GM12878 (cell line): ENCODE data around the gene KBTBD7. TPM values are rescaled to one million over a fixed set of nuclear protein-coding genes. Genes with fewer than 3 reads are reported as not detected.

Experiments
- ATAC-seq: fragments of 200-7000 bp; cut with Tn5 transposase; 3 replicates; pipeline ENCODE4 v1.9.1; 2020; ENCODE audit warnings: mild to moderate bottlenecking, moderate library complexity
- Bru-seq: library from RNA; stranded (reverse); fragments of 400-500 nt; gene quantifications from one replicate; lab custom pipeline; 2021; lab: Mats Ljungman, UMichigan
- BruChase-seq, 2 experiments: library from RNA; stranded (reverse); fragments of 400-500 nt; gene quantifications; one replicate each; lab custom pipeline; 2021; lab: Mats Ljungman, UMichigan
- BruUV-seq: library from RNA; stranded (reverse); fragments of 400-500 nt; replicated peaks from 2 replicates; lab custom pipeline; 2021; lab: Mats Ljungman, UMichigan
- CTCF ChIA-PET: fragments of 300-600 bp; sonication (Branson Sonifier 250); formaldehyde crosslinking; extraction: SDS; loops from one replicate; lab custom pipeline; 2021; ENCODE audit warnings: inconsistent platforms; lab: Yijun Ruan, JAX
- POLR2A ChIA-PET: fragments of 350-600 bp; formaldehyde crosslinking; extraction: SDS; loops from one replicate; lab custom pipeline; 2021; ENCODE audit warnings: inconsistent platforms; lab: Charles Lee
- RAD21 ChIA-PET: fragments of 300-600 bp; sonication (Branson Sonifier 250); formaldehyde crosslinking; loops from one replicate; lab custom pipeline; 2023; ENCODE audit warnings: antibody characterized with exemption; ENCODE audit not compliant: unreplicated experiment; lab: Charles Lee
- SMC1A ChIA-PET: fragments of 300-600 bp; sonication (Branson Sonifier 250); formaldehyde crosslinking; loops from one replicate; lab custom pipeline; 2023; ENCODE audit not compliant: unreplicated experiment, uncharacterized antibody; lab: Charles Lee
- DNase-seq: peaks from one replicate; pipeline ENCODE4 v3.0.0-alpha.2; 2011; ENCODE audit warnings: low read depth, low spot score
- FAIRE-seq: peaks from 3 replicates; lab custom pipeline; 2011; peaks lifted over from hg19 to GRCh38; lab: Jason Lieb, UNC
- H2AFZ ChIP-seq: 2 replicates; pipeline ENCODE4 v1.6.0; 2011; ENCODE audit warnings: low read depth, low read length, control low read depth; ENCODE audit not compliant: control insufficient read depth
- H3K27ac ChIP-seq: 2 replicates; pipeline ENCODE4 v1.5.1; 2011; ENCODE audit warnings: control low read depth; ENCODE audit not compliant: control insufficient read depth, insufficient read depth
- H3K27me3 ChIP-seq, 2 experiments: replicated peaks in 1 of 2; 2 replicates each; pipeline versions ENCODE4 v1.6.0 to v1.6.1; 2011; ENCODE audit warnings: low read length in 1 of 2; ENCODE audit not compliant: control insufficient read depth in 2 of 2, insufficient read depth in 2 of 2
- H3K36me3 ChIP-seq, 2 experiments: 2 replicates each; pipeline ENCODE4 v1.5.1; 2011; ENCODE audit warnings: low read length in 1 of 2; ENCODE audit not compliant: control insufficient read depth in 2 of 2, insufficient read depth in 2 of 2
- H3K4me1 ChIP-seq: 2 replicates; pipeline ENCODE4 v1.6.1; 2011; ENCODE audit warnings: mild to moderate bottlenecking, low read length, moderate library complexity, mixed read lengths; ENCODE audit not compliant: control insufficient read depth, insufficient read depth
- H3K4me2 ChIP-seq: 2 replicates; pipeline ENCODE4 v1.6.0; 2011; ENCODE audit warnings: control low read depth; ENCODE audit not compliant: control insufficient read depth, insufficient read depth
- H3K4me3 ChIP-seq: fragments of 200-600 bp; sonication (generic); 2 replicates; pipeline ENCODE4 v1.5.1; 2016
- H3K79me2 ChIP-seq: 2 replicates; pipeline ENCODE4 v1.6.0; 2011; ENCODE audit warnings: low read length; ENCODE audit not compliant: control insufficient read depth, insufficient read depth
- H3K9ac ChIP-seq: 2 replicates; pipeline ENCODE4 v1.8.0; 2011; ENCODE audit warnings: low read length, control low read depth, mixed read lengths; ENCODE audit not compliant: control insufficient read depth, insufficient read depth
- H3K9me3 ChIP-seq: replicated peaks from 3 replicates; pipeline ENCODE4 v1.5.1; 2011; ENCODE audit warnings: mild to moderate bottlenecking, low read length; ENCODE audit not compliant: control insufficient read depth, insufficient read depth
- H4K20me1 ChIP-seq: 2 replicates; pipeline ENCODE4 v1.6.0; 2011; ENCODE audit not compliant: control insufficient read depth, insufficient read depth
- BRCA1 ChIP-seq: IDR thresholded peaks from 2 replicates; pipeline ENCODE4 v1.6.1; 2011; ENCODE audit warnings: low read depth, low read length, improper control_type of control experiment
- EGR1 ChIP-seq, 2 experiments: IDR thresholded peaks; 1 replicate in 1 of 2; 2 replicates in 1 of 2; pipeline ENCODE4 v1.6.1; 2011 to 2012; ENCODE audit warnings: low read depth in 2 of 2, low read length in 2 of 2, borderline replicate concordance in 1 of 2, mild to moderate bottlenecking in 1 of 2, moderate library complexity in 1 of 2
- FOS ChIP-seq: IDR thresholded peaks from 3 replicates; pipeline ENCODE4 v1.6.1; 2011; ENCODE audit warnings: borderline replicate concordance; ENCODE audit not compliant: insufficient read length; ENCODE audit errors: extremely low read depth
- FOXK2 ChIP-seq: fragments of 450-650 bp; IDR thresholded peaks from 2 replicates; pipeline ENCODE4 v1.6.1; 2017; ENCODE audit warnings: mild to moderate bottlenecking, moderate library complexity
- MYB ChIP-seq: fragments of 150-350 bp; IDR thresholded peaks from 2 replicates; pipeline ENCODE4 v1.6.1; 2014; ENCODE audit warnings: mild to moderate bottlenecking, low read depth, low read length, borderline replicate concordance
- NFYB ChIP-seq: IDR thresholded peaks from 2 replicates; pipeline ENCODE4 v1.6.1; 2011; ENCODE audit warnings: low read depth, mild to moderate bottlenecking, low read length, improper control_type of control experiment, moderate library complexity; ENCODE audit not compliant: insufficient read depth
- NR2F1 ChIP-seq: fragments of 450-650 bp; conservative IDR thresholded peaks from 2 replicates; pipeline ENCODE4 v1.6.1; 2017; ENCODE audit warnings: mild to moderate bottlenecking
- RB1 ChIP-seq: fragments of 450-650 bp; formaldehyde crosslinking; IDR thresholded peaks from 2 replicates; pipeline ENCODE4 v1.6.1; 2017; ENCODE audit warnings: mild to moderate bottlenecking, borderline replicate concordance
- RBBP5 ChIP-seq: fragments of 200-600 bp; sonication (generic); conservative IDR thresholded peaks from 2 replicates; pipeline ENCODE4 v1.6.1; 2016
- SMAD1 ChIP-seq: fragments of 450-650 bp; IDR thresholded peaks from 2 replicates; pipeline ENCODE4 v1.6.1; 2018; ENCODE audit warnings: mild to moderate bottlenecking, low read depth; ENCODE audit not compliant: partially characterized antibody
- WGBS: methylation state at CpG from one replicate; pipeline ENCODE4 v1.1.6; 2016; ENCODE audit warnings: low lambda C conversion rate; ENCODE audit not compliant: insufficient replicate concordance, insufficient coverage; ENCODE audit errors: missing lambda C conversion rate; 5-methylcytosine and 5-hydroxymethylcytosine counted together
- in situ Hi-C: fragments of 300-500 bp; cut with MboI; formaldehyde crosslinking; loops from 9 replicates; pipeline ENCODE4 v1.14.3; 2018; ENCODE audit warnings: mixed read lengths
- intact Hi-C: fragments of 100-400 bp; cut with micrococcal nuclease; formaldehyde crosslinking; loops from one replicate; pipeline ENCODE4 v1.14.2; 2022; ENCODE audit not compliant: unreplicated experiment
- long read RNA-seq, 2 experiments: library from polyadenylated mRNA; unstranded; transcript quantifications; one replicate each; pipeline ENCODE4 v2.0.0, GENCODE V29; 2019 to 2020
- polyA minus RNA-seq, 3 experiments: library from RNA; depleted of rRNA, polyadenylated mRNA; stranded (reverse); fragments of >200 nt; gene quantifications; 2 replicates each; pipeline ENCODE4 v1.2.3, GENCODE V29; 2011
- polyA plus RNA-seq, 11 experiments: library from polyadenylated mRNA; depleted of rRNA in 4 of 11; unstranded in 6 of 11; stranded (reverse) in 5 of 11; fragments of >200 nt; fragmentation: Nextera tagmentation in 4 of 11; fragmentation: Illumina TruSeq in 1 of 11; extraction: Ambion mirVana in 4 of 11; extraction: Trizol in 1 of 11; gene quantifications; 1 replicate in 1 of 11; 2 replicates in 10 of 11; pipeline versions ENCODE4 v1.2.1 to v1.2.3, GENCODE V29; 2011 to 2016; ENCODE audit warnings: inconsistent platforms in 2 of 11, missing spikeins in 2 of 11, low read depth in 1 of 11
- total RNA-seq, 4 experiments: library from RNA; depleted of rRNA in 3 of 4; stranded (reverse); fragments of >200 nt in 3 of 4; fragmentation: Illumina TruSeq in 1 of 4; extraction: Trizol in 1 of 4; gene quantifications; 2 replicates each; pipeline versions ENCODE4 v1.2.1 to v1.2.3, GENCODE V29; 2013 to 2021
- TF ChIP-seq, protein P1 (sequence below): IDR thresholded peaks from 2 replicates; pipeline ENCODE4 v1.6.1; 2011; ENCODE audit warnings: borderline replicate concordance, low read depth, mild to moderate bottlenecking, moderate library complexity, low read length; ENCODE audit not compliant: insufficient read depth, poor library complexity, severe bottlenecking
- TF ChIP-seq, protein P2 (sequence below): IDR thresholded peaks from 2 replicates; pipeline ENCODE4 v1.6.1; 2011; ENCODE audit warnings: borderline replicate concordance, low read depth, mild to moderate bottlenecking, moderate library complexity, mixed read lengths, low read length; ENCODE audit not compliant: insufficient read depth; ENCODE audit errors: extremely low read length

The KBTBD7 gene, protein sequence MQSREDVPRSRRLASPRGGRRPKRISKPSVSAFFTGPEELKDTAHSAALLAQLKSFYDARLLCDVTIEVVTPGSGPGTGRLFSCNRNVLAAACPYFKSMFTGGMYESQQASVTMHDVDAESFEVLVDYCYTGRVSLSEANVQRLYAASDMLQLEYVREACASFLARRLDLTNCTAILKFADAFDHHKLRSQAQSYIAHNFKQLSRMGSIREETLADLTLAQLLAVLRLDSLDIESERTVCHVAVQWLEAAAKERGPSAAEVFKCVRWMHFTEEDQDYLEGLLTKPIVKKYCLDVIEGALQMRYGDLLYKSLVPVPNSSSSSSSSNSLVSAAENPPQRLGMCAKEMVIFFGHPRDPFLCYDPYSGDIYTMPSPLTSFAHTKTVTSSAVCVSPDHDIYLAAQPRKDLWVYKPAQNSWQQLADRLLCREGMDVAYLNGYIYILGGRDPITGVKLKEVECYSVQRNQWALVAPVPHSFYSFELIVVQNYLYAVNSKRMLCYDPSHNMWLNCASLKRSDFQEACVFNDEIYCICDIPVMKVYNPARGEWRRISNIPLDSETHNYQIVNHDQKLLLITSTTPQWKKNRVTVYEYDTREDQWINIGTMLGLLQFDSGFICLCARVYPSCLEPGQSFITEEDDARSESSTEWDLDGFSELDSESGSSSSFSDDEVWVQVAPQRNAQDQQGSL
- 8.0 and 9.6 TPM in 2 replicates for total RNA-seq (2013; cell fraction: nucleolus; rRNA removed)
- total RNA-seq (2014; rRNA removed) (5.1 and 5.5 TPM in 2 replicates), total RNA-seq (2014; rRNA removed; fragmentation: Illumina TruSeq; extraction: Trizol) (3.6 and 4.1 TPM in 2 replicates), total RNA-seq (2021) (4.6 and 5.1 TPM in 2 replicates), polyA plus RNA-seq (2011; rRNA removed) (5.6 and 6.2 TPM in 2 replicates), polyA plus RNA-seq (2014; fragmentation: Illumina TruSeq; extraction: Trizol) (3.4 and 4.2 TPM in 2 replicates), polyA plus RNA-seq (2014; fragmentation: Nextera tagmentation; extraction: Ambion mirVana) (1 to 10 TPM; 1.8 to 2.8 TPM), polyA plus RNA-seq (2014; rRNA removed) (2.8 and 3.0 TPM in 2 replicates), polyA plus RNA-seq (2016; fragmentation: Nextera tagmentation; extraction: Ambion mirVana) (1 to 10 TPM; 4.9 to 6.0 TPM), polyA minus RNA-seq (2011; rRNA and poly(A)+ RNA removed) (13.7 and 13.8 TPM in 2 replicates), Bru-seq, nascent RNA (percentile 68 among the genes with signal in this experiment), BruChase-seq, experiment 1, labeled RNA remaining after a 6-hour chase (percentile 49 among the genes with signal in this experiment), BruChase-seq, experiment 2, labeled RNA remaining after a 2-hour chase (percentile 73 among the genes with signal in this experiment)
- polyA plus RNA-seq (2011; ENCODE audit: low read depth) = 1.7 TPM
- 4.2 and 4.6 TPM in 2 replicates for polyA plus RNA-seq (2011; cell fraction: cytosol; rRNA removed)
- polyA plus RNA-seq (2011; cell fraction: nucleus; rRNA removed) = 4.3 and 4.4 TPM in 2 replicates
- 2.5 and 3.7 TPM in 2 replicates for polyA plus RNA-seq (2012)
- polyA minus RNA-seq (2011; cell fraction: cytosol; rRNA and poly(A)+ RNA removed) = 3.6 and 4.4 TPM in 2 replicates
- polyA minus RNA-seq (2011; cell fraction: nucleus; rRNA and poly(A)+ RNA removed) = 10.2 and 14.4 TPM in 2 replicates
- long read RNA-seq, experiment 1, full-length matches to known transcripts = 12 of 12 reads
- long read RNA-seq, experiment 1, partial matches to known transcripts = 0 of 12 reads
- long read RNA-seq, experiment 1, other reads (novel, unspliced or antisense) = 0 of 12 reads
- long read RNA-seq, experiment 2, full-length matches to known transcripts = 18 of 18 reads
- long read RNA-seq, experiment 2, partial matches to known transcripts = 0 of 18 reads
- long read RNA-seq, experiment 2, other reads (novel, unspliced or antisense) = 0 of 18 reads

DNA sequence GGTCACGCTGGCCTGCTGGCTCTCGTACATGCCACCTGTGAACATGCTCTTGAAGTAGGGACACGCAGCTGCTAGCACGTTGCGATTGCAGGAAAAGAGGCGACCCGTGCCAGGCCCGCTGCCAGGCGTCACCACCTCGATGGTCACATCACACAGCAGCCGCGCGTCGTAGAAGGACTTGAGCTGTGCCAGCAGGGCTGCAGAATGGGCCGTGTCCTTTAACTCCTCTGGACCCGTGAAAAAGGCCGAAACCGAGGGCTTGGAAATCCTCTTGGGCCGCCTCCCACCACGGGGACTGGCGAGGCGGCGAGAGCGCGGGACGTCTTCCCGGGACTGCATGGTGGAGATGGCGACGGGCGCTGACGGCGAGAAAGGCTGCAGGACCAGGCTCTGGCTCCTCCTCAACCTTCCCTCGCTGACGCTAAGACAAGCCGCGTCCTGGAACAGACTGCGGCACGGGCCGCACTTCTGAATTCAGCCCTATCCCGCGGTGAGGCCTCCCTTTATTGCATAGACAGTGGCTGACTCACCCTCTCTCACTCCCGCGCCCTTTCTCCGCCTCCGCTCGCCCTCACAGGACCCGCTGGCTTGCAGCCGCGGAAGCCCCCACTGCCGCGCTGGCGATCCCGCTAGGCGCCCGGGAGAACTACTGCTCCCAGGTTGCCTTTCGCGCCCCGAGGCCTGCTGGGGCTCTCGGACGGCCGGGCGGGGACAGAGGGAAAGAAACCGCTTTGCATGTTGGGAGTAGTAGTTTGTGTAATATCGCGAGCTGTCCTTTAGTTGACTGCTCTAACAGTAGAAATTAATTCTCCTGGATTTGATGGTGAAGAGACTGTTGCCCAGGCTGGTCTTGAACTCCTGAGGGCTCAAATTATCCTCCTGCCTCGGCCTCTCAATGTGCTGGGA is at the start of gene KBTBD7:
Gene KBTBD7 (minus strand): TSS at position 651 of the 906 bp plus-strand sequence. CDS start 312 bp downstream, at position 339.
- CTCF ChIA-PET = no interaction called here
- in situ Hi-C loops = loop anchor here (5.0 kb wide), 1 partner anchor 62 kb away; the partner anchor contains the start of gene KBTBD6
- 21% methylated on average over 66 of the region's 66 CpGs for WGBS
- TF ChIP-seq FOS (no peak), MYB (no peak), FOXK2 (no peak), RBBP5 (no peak), EGR1 (IDR thresholded peaks at IDR 0.05; ENCODE audit: borderline replicate concordance in 1 of 2, low read depth in 2 of 2, low read length in 2 of 2) (peak in 1 of 2 experiments; percentile 85; a peak in 2 of 3 replicates), SMAD1 (no peak), RB1 (peak; percentile 83; the same call in 1 of the 2 replicates), NFYB (no peak), NR2F1 (peak; percentile 56; the same call in 1 of the 2 replicates), BRCA1 (peak; percentile 50; the same call in 1 of the 2 replicates)
- TF ChIP-seq, protein P1, sequence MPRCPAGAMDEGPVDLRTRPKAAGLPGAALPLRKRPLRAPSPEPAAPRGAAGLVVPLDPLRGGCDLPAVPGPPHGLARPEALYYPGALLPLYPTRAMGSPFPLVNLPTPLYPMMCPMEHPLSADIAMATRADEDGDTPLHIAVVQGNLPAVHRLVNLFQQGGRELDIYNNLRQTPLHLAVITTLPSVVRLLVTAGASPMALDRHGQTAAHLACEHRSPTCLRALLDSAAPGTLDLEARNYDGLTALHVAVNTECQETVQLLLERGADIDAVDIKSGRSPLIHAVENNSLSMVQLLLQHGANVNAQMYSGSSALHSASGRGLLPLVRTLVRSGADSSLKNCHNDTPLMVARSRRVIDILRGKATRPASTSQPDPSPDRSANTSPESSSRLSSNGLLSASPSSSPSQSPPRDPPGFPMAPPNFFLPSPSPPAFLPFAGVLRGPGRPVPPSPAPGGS = no peak
- TF ChIP-seq, protein P2, sequence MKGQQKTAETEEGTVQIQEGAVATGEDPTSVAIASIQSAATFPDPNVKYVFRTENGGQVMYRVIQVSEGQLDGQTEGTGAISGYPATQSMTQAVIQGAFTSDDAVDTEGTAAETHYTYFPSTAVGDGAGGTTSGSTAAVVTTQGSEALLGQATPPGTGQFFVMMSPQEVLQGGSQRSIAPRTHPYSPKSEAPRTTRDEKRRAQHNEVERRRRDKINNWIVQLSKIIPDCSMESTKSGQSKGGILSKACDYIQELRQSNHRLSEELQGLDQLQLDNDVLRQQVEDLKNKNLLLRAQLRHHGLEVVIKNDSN = no peak

More for the DNA sequence above, at the start of gene KBTBD7:
- peak within 1 kb of the TSS; percentile 79 for H3K9ac ChIP-seq
- no peaks in the 10 kb centered on the region for H3K27me3 ChIP-seq
- peaks cover 8% of the 10 kb centered on the region for H3K79me2 ChIP-seq
- peaks cover 4% of the 10 kb centered on the region for H3K4me1 ChIP-seq
- ChIA-PET SMC1A (no interaction called here), POLR2A (no interaction called here), RAD21 (interaction anchor here (0.9 kb wide), 1 partner anchor 220 kb away, joined by 3 read pairs; no protein-coding TSS in a partner anchor)
- BruUV-seq = TSS peak; percentile 71
- peak within 1 kb of the TSS; percentile 86 for H3K4me3 ChIP-seq
- H3K27ac ChIP-seq = peak within 1 kb of the TSS; percentile 69
- ATAC-seq (peak; percentile 99), FAIRE-seq (peak; percentile 70), DNase-seq (peak; percentile 67)
- no peaks in the 10 kb centered on the region for H3K36me3 ChIP-seq
- no peaks in the 10 kb centered on the region for H4K20me1 ChIP-seq
- peak within 1 kb of the TSS; percentile 99 for H2AFZ ChIP-seq
- intact Hi-C loops = loop anchor here (1.0 kb wide), 1 partner anchor 62 kb away; the partner anchor contains the start of gene KBTBD6
- H3K9me3 ChIP-seq = no peaks in the 10 kb centered on the region
- peak within 1 kb of the TSS; percentile 64 for H3K4me2 ChIP-seq
